ENCODE measurements around the gene PRRG4.
"Not testable (repeated sequence)": the region's sequence is repeated elsewhere in the genome, so short reads cannot be mapped to it uniquely, and the experiment has no call there.

PRRG4 gene

GRCh38 chr11:32887707-32888383 is 58.1 kb downstream of the PRRG4 start:
- not testable (repeated sequence) for DNase-seq

DNA sequence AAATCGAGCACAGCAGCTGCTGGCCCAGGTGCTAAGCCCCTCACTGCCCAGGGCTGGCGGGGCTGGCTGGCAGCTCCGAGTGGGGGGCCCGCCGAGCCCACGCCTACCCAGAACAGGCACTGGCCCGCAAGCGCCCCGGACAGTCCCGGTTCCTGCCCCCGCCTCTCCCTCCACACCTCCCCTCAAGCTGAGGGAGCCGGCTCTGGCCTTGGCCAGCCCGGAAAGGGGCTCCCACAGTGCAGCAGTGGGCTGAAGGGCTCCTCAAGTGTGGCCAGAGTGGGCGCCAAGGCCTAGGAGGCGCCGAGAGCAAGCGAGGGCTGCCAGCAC is 58.6 kb downstream of the PRRG4 start:
- DNase-seq = not testable (repeated sequence)

GRCh38 chr11:32888805-32889204 is 59.1 kb downstream of the PRRG4 start:
- no peak for DNase-seq

DNA sequence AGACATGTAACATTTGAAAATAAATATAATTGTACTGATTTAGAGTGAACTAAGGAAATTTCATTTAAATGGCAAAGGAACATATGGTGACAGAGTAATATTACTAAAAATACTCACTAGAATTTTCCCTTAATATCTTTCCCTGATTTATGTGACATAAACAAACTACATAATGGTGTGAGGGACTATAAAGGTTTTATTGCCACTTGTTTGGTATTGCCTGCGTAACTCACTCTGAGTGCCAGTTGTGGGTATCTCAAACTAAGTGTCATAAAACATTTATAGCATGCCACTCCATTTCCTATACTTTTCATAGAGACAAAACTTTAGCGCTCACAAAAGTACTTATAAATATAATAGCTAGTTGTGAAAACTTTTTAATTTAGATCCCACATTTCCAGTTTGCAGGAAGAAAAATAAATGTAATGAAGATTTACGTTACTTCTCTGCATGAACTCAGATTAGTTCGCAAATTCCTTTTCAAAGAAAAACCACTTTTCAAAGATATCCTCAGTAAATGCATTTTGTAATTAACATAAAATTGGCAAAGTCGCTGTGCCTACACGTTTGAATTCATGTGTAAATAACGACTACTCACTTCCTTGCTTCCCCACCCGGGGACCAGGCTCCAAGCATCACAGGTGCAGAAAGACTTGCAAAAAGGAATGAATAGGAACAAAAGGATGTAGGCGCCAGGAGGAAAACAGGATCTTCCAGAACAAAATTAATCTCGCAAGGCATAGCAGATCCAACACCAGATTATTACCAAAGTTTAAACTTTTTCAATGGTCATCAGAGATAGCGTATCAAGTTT is 61.3 kb downstream of the PRRG4 start:
- no peak for DNase-seq

GRCh38 chr11:32891657-32892354 is 62.1 kb downstream of the PRRG4 start:
- DNase-seq = no peak

DNA sequence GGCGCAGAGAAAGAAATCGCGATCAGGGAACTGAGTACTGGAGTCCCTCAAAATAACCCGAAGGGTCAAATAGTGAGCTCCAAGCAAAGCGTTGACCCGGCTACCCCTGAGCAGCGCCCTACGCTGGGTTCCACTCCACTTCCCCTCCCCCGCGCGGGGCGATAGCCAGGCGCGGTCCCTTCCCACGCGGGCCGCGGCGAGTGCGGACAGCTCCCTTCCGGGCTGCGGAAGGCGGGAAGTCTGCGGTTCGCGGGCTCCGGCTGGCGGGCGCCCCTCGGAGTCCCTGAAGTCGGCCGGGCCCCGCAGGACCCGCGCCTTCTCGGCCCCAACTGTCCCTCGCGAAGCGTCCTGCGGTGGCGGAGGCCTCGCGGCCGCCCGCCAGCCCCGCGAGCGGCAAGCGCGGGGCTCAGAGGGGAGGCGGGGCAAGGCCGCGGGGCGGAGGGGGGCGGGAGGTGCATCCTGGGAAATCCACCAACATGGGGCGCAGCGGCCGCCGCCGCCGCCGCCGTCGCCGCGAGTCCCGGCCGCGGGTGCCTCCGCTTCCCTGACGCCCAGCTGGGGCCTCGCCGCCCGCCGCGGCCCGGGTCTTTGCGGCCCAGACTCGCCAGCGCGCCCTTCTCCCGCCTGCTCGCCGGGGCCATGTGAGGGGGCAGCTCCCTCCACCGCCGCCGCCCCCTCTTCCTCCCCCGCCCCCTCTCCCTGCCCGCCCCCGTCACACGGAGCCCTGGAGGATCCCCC is 62.8 kb downstream of the PRRG4 start, which contains the start of gene QSER1:
Gene QSER1, plus strand, starts transcription at position 457 of the 738 bp plus-strand sequence. CDS start 315 bp downstream, outside the sequence.
- DNase-seq = no peak

- DNase-seq = no peak
Observed at GRCh38 chr11:32893093-32893342, 63.3 kb downstream of the PRRG4 start.

- no peak for DNase-seq
Observed at GRCh38 chr11:32893343-32894148, 63.8 kb downstream of the PRRG4 start.

DNA sequence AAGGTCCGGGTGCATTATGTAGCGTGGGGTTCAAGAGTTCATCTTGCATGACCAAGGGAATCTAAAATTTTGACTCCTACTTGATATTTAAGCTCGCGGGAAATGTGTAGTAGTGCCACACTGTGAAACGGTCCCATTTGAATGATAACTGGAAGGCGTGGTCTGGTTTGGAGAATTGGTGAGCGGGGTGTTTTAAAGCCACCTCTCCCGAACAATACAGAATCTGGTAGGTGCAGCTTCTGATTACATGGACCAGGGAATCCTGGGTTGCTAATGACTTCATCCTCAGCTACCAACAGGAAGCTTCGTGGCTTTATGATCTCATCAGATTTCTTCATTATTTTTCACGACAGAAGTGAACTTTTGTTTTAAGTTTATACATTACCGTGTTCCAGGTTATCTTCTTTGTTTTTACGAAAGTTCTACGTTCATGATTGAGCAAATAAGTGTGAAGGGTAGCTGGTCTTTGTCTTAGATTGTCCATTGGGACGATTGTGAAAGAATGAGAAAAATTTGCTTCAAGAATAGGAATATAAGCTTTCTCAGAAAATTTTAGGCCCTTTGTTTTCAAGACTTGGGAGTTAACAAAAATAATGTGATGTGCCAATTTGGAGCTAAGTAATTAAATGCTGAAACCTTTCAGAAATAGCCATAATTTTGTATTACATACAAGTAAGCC is 64.6 kb downstream of the PRRG4 start:
- DNase-seq = peak; percentile 40

DNA sequence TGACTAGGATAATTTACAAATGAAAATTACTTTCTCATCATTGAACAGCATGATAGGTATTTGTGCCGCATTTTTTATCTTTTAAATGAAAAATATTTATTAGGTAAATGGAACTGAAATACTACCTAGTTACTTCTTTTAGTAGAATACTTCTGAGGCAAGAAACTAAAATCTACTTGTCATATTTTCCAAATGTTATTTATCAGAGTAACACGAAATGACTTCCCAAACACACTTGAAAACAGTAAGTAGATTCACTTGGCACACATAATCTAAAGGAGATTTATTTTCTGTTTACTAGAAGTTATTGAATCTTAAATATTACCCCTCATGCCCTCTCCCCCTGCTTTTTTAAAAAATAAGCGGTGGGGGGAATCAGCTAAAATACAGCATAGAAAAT is 65.2 kb downstream of the PRRG4 start:
- DNase-seq = no peak

DNA sequence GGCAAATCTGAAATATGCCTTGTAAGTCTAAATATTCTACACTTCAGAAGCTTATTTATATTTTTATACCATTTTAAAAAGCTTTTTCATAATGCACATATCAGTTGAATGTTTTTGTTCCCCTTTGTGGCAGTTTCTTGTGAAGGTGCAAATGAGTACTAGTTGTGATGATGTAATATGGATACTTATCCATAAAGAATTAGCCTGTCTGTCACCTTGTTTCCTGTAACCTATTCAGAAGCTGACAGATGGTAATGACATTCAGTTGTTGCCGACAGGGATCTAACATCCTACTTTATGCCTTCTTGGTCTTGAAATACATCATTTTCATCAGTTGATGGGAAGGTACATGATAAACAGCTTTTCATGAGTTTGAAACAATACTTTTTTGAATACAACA is 65.7 kb downstream of the PRRG4 start:
- no peak for DNase-seq

DNA sequence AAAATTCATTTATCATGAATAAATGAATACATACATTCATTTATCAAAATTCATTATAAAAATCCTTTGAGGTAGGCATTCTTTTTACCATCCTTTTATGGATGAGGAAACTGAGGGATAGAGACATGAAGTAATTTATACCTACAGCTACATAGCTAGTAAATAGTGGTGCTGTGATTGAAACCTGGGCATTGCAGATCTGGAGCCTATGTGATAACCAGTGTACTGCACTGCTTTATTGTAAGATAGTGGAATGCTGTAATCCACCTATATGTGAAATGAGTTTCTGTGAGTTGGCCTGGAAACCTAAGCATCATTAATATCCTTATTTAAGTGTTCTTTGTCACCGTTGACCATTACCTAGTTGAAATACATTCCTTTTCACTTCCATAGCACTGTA is 67.4 kb downstream of the PRRG4 start:
- no peak for DNase-seq

DNA sequence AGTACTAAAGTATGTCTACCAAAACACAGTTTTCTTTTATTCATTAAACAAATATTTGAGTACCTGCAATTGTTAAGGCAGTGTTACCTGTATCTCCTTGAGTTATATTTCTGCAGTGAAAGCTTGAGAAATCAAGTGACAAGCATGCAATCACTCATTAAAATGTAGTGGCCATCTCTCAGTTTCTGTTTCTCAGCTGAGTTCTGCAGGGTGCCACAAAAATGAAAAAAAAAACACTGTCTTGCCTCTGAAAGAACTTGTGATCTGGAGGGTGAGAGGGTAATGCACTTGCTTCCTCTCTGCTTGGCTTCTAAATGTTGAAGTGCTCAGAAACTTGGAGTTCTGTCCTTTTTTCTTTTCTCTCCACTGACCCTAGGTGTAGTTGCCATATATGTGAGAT is 69.7 kb downstream of the PRRG4 start:
- no peak for DNase-seq

GRCh38 chr11:32902089-32902665 is 72.5 kb downstream of the PRRG4 start:
- DNase-seq = no peak

- no peak for DNase-seq
Observed at GRCh38 chr11:32905028-32905667, 75.4 kb downstream of the PRRG4 start.
